GM12878 (cell line): Measurements from ENCODE around the gene LASP1NB.
"Not testable (repeated sequence)": the region's sequence is repeated elsewhere in the genome, so short reads cannot be mapped to it uniquely, and the experiment has no call there.

Experiments
- ATAC-seq: fragments of 200-7000 bp; cut with Tn5 transposase; 3 replicates; pipeline ENCODE4 v1.9.1; 2020; ENCODE audit warnings: mild to moderate bottlenecking, moderate library complexity
- BruUV-seq: library from RNA; stranded (reverse); fragments of 400-500 nt; replicated peaks from 2 replicates; lab custom pipeline; 2021; lab: Mats Ljungman, UMichigan
- CTCF ChIA-PET: fragments of 300-600 bp; sonication (Branson Sonifier 250); formaldehyde crosslinking; extraction: SDS; loops from one replicate; lab custom pipeline; 2021; ENCODE audit warnings: inconsistent platforms; lab: Yijun Ruan, JAX
- POLR2A ChIA-PET: fragments of 350-600 bp; formaldehyde crosslinking; extraction: SDS; loops from one replicate; lab custom pipeline; 2021; ENCODE audit warnings: inconsistent platforms; lab: Charles Lee
- RAD21 ChIA-PET: fragments of 300-600 bp; sonication (Branson Sonifier 250); formaldehyde crosslinking; loops from one replicate; lab custom pipeline; 2023; ENCODE audit warnings: antibody characterized with exemption; ENCODE audit not compliant: unreplicated experiment; lab: Charles Lee
- SMC1A ChIA-PET: fragments of 300-600 bp; sonication (Branson Sonifier 250); formaldehyde crosslinking; loops from one replicate; lab custom pipeline; 2023; ENCODE audit not compliant: unreplicated experiment, uncharacterized antibody; lab: Charles Lee
- DNase-seq: peaks from one replicate; pipeline ENCODE4 v3.0.0-alpha.2; 2011; ENCODE audit warnings: low read depth, low spot score
- FAIRE-seq: peaks from 3 replicates; lab custom pipeline; 2011; peaks lifted over from hg19 to GRCh38; lab: Jason Lieb, UNC
- H2AFZ ChIP-seq: 2 replicates; pipeline ENCODE4 v1.6.0; 2011; ENCODE audit warnings: low read depth, low read length, control low read depth; ENCODE audit not compliant: control insufficient read depth
- H3K27ac ChIP-seq: 2 replicates; pipeline ENCODE4 v1.5.1; 2011; ENCODE audit warnings: control low read depth; ENCODE audit not compliant: control insufficient read depth, insufficient read depth
- H3K27me3 ChIP-seq, 2 experiments: replicated peaks in 1 of 2; 2 replicates each; pipeline versions ENCODE4 v1.6.0 to v1.6.1; 2011; ENCODE audit warnings: low read length in 1 of 2; ENCODE audit not compliant: control insufficient read depth in 2 of 2, insufficient read depth in 2 of 2
- H3K36me3 ChIP-seq, 2 experiments: 2 replicates each; pipeline ENCODE4 v1.5.1; 2011; ENCODE audit warnings: low read length in 1 of 2; ENCODE audit not compliant: control insufficient read depth in 2 of 2, insufficient read depth in 2 of 2
- H3K4me1 ChIP-seq: 2 replicates; pipeline ENCODE4 v1.6.1; 2011; ENCODE audit warnings: mild to moderate bottlenecking, low read length, moderate library complexity, mixed read lengths; ENCODE audit not compliant: control insufficient read depth, insufficient read depth
- H3K4me2 ChIP-seq: 2 replicates; pipeline ENCODE4 v1.6.0; 2011; ENCODE audit warnings: control low read depth; ENCODE audit not compliant: control insufficient read depth, insufficient read depth
- H3K4me3 ChIP-seq: fragments of 200-600 bp; sonication (generic); 2 replicates; pipeline ENCODE4 v1.5.1; 2016
- H3K79me2 ChIP-seq: 2 replicates; pipeline ENCODE4 v1.6.0; 2011; ENCODE audit warnings: low read length; ENCODE audit not compliant: control insufficient read depth, insufficient read depth
- H3K9ac ChIP-seq: 2 replicates; pipeline ENCODE4 v1.8.0; 2011; ENCODE audit warnings: low read length, control low read depth, mixed read lengths; ENCODE audit not compliant: control insufficient read depth, insufficient read depth
- H3K9me3 ChIP-seq: replicated peaks from 3 replicates; pipeline ENCODE4 v1.5.1; 2011; ENCODE audit warnings: mild to moderate bottlenecking, low read length; ENCODE audit not compliant: control insufficient read depth, insufficient read depth
- H4K20me1 ChIP-seq: 2 replicates; pipeline ENCODE4 v1.6.0; 2011; ENCODE audit not compliant: control insufficient read depth, insufficient read depth
- EZH2 ChIP-seq: IDR thresholded peaks from 2 replicates; pipeline ENCODE4 v1.6.1; 2012; ENCODE audit warnings: low read depth, mild to moderate bottlenecking, control low read depth, inconsistent platforms, low read length, borderline replicate concordance; ENCODE audit not compliant: control insufficient read depth
- NRF1 ChIP-seq: conservative IDR thresholded peaks from 2 replicates; pipeline ENCODE4 v1.6.1; 2011; ENCODE audit warnings: mild to moderate bottlenecking, low read depth, low read length, improper control_type of control experiment
- PKNOX1 ChIP-seq: fragments of 450-650 bp; IDR thresholded peaks from 2 replicates; pipeline ENCODE4 v1.6.1; 2016; ENCODE audit warnings: mild to moderate bottlenecking
- SMARCA5 ChIP-seq: fragments of 450-650 bp; IDR thresholded peaks from 2 replicates; pipeline ENCODE4 v1.6.1; 2017; ENCODE audit warnings: mild to moderate bottlenecking
- WGBS: methylation state at CpG from one replicate; pipeline ENCODE4 v1.1.6; 2016; ENCODE audit warnings: low lambda C conversion rate; ENCODE audit not compliant: insufficient replicate concordance, insufficient coverage; ENCODE audit errors: missing lambda C conversion rate; 5-methylcytosine and 5-hydroxymethylcytosine counted together
- in situ Hi-C: fragments of 300-500 bp; cut with MboI; formaldehyde crosslinking; loops from 9 replicates; pipeline ENCODE4 v1.14.3; 2018; ENCODE audit warnings: mixed read lengths
- intact Hi-C: fragments of 100-400 bp; cut with micrococcal nuclease; formaldehyde crosslinking; loops from one replicate; pipeline ENCODE4 v1.14.2; 2022; ENCODE audit not compliant: unreplicated experiment

The LASP1NB gene

GRCh38 chr17:38970128-38970527 is 44.7 kb downstream of the LASP1NB start:
- CTCF ChIA-PET: no interaction called here

DNA sequence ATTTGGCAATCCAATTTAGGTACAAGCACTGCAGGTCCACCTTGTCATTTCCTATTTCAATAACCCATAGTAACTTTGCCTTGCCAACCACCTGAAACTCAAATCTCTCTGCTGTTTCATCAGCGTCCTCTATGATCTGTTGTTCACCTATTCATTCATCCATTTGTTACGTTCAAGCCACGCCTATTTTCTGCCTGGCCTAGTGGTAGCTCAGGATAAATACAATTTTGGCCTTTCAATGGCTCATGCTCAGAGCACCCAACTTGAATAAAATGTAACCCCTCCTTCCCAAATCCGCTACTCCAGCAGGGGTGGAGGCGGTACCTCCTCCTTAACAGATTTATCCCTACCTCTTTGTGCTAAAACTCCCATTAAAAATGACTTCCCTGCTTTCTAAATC is 45.4 kb downstream of the LASP1NB start:
- H2AFZ ChIP-seq: no peak overlapping the region
- DNase-seq (no peak), ATAC-seq (no peak), FAIRE-seq (no peak)
- H3K36me3 ChIP-seq: no peaks in the 10 kb centered on the region
- ChIA-PET POLR2A (interaction anchor here (0.6 kb wide), 1 partner anchor 221 kb away, joined by 3 read pairs; no protein-coding TSS in a partner anchor), RAD21 (interaction anchor here (0.6 kb wide), 1 partner anchor 182 kb away, joined by 3 read pairs; no protein-coding TSS in a partner anchor), SMC1A (no interaction called here), CTCF (interaction anchor here (2.8 kb wide), 1 partner anchor 12 kb away, joined by 11 read pairs; no protein-coding TSS in a partner anchor)
- no peaks in the 10 kb centered on the region for H3K79me2 ChIP-seq
- no peak overlapping the region for H3K4me3 ChIP-seq
- intact Hi-C loops (no loop called here), in situ Hi-C loops (no loop called here)
- H3K9ac ChIP-seq: no peak overlapping the region
- no peaks in the 10 kb centered on the region for H4K20me1 ChIP-seq
- no peak overlapping the region for H3K27ac ChIP-seq
- no peaks in the 10 kb centered on the region for H3K4me1 ChIP-seq
- WGBS: 51% methylated on average over 5 of the region's 5 CpGs
- H3K9me3 ChIP-seq: no peaks in the 10 kb centered on the region
- BruUV-seq: no TSS peak
- TF ChIP-seq NRF1: no peak
- TF ChIP-seq, all 136 proteins: peak for 0
- H3K4me2 ChIP-seq: no peak overlapping the region
- H3K27me3 ChIP-seq: no peaks in the 10 kb centered on the region; a peak in 1 of 4 replicates

More at GRCh38 chr17:38970128-38970527, 44.7 kb downstream of the LASP1NB start:
- POLR2A ChIA-PET: no interaction called here
- FAIRE-seq (no peak), ATAC-seq (no peak), DNase-seq (no peak)
- H3K9ac ChIP-seq: no peak overlapping the region
- H3K4me2 ChIP-seq: no peak overlapping the region
- H2AFZ ChIP-seq: no peak overlapping the region
- H3K4me3 ChIP-seq: no peak overlapping the region
- no peaks in the 10 kb centered on the region for H3K36me3 ChIP-seq
- no peaks in the 10 kb centered on the region for H3K4me1 ChIP-seq
- no peaks in the 10 kb centered on the region for H3K79me2 ChIP-seq
- RAD21 ChIA-PET: interaction anchor here (0.6 kb wide), 1 partner anchor 183 kb away, joined by 3 read pairs; no protein-coding TSS in a partner anchor
- no peaks in the 10 kb centered on the region for H3K9me3 ChIP-seq
- 36% methylated on average over 4 of the region's 4 CpGs for WGBS
- BruUV-seq: no TSS peak
- H4K20me1 ChIP-seq: no peaks in the 10 kb centered on the region
- TF ChIP-seq EZH2 (no peak), SMARCA5 (no peak), PKNOX1 (no peak)
- SMC1A ChIA-PET: no interaction called here
- no peak overlapping the region for H3K27ac ChIP-seq
- intact Hi-C loops (no loop called here), in situ Hi-C loops (no loop called here)
- no peaks in the 10 kb centered on the region; a peak in 1 of 4 replicates for H3K27me3 ChIP-seq

GRCh38 chr17:38976187-38976551 is 50.8 kb downstream of the LASP1NB start:
- H3K9ac ChIP-seq, H3K79me2 ChIP-seq, H3K4me1 ChIP-seq, RAD21 ChIA-PET, H3K4me2 ChIP-seq, H3K27me3 ChIP-seq, H4K20me1 ChIP-seq, H3K27ac ChIP-seq, BruUV-seq, H3K9me3 ChIP-seq, ATAC-seq, H3K36me3 ChIP-seq, FAIRE-seq, POLR2A ChIA-PET, intact Hi-C loops, in situ Hi-C loops, DNase-seq, H2AFZ ChIP-seq, H3K4me3 ChIP-seq: not testable (repeated sequence)
- 39% methylated on average over 5 of the region's 6 CpGs for WGBS
- ChIA-PET SMC1A (interaction anchor here (1.0 kb wide), 1 partner anchor 51 kb away, joined by 3 read pairs; the partner anchor contains the start of gene LASP1NB), CTCF (interaction anchor here (0.6 kb wide), 1 partner anchor 268 kb away, joined by 3 read pairs; no protein-coding TSS in a partner anchor)
